Iris pigment epithelial cell (primary cell): ENCODE results near the gene COPS4.
"Not testable (repeated sequence)": the region's sequence is repeated elsewhere in the genome, so short reads cannot be mapped to it uniquely, and the experiment has no call there.

Source experiments
- DNase-seq: peaks from one replicate; pipeline ENCODE4 v3.0.0-alpha.2; 2011; ENCODE audit warnings: low read depth

COPS4 gene

DNA sequence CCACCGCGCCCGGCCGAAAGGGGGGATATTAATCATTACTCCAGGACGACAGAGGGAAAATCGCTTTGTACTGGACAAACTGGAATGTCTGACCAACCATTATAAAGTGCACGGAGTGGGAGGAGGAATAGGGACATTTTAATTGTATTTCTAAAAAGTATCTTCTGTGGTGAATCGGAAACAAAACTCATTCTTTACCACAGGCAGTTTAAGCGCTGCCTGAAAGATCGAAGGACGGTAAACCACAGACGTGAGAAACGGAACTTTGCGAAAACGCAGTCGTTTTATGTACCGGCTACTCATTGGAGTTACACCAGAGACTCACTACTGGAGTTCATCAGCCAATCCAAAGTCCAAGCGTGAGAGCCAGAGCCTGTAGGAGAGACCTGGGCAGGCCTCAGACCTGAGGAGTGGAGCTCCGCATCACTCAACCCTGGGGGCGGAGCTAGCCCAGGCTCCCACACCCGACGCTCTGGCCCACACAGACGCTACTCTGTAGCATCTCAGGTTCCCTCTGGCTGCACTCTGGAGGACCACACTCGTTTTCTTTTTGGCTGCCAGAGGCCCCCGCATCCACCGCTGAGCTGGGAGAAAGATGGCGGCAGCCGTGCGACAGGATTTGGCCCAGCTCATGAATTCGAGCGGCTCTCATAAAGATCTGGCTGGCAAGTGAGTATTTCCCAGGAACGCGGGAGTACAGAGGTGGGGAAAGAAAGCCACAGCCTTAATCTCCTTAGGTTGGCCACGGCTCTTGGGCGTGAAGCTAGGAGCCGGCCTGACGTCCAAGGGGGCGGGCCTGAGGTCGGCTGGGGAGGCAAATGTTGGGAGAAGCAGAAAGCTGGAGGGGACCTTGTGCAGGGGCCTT is at the start of gene COPS4:
TSS of gene COPS4 (plus strand) at position 554 of the 865 bp plus-strand sequence. CDS start at position 596, 42 bp downstream.
- peak; percentile 100 for DNase-seq

DNA sequence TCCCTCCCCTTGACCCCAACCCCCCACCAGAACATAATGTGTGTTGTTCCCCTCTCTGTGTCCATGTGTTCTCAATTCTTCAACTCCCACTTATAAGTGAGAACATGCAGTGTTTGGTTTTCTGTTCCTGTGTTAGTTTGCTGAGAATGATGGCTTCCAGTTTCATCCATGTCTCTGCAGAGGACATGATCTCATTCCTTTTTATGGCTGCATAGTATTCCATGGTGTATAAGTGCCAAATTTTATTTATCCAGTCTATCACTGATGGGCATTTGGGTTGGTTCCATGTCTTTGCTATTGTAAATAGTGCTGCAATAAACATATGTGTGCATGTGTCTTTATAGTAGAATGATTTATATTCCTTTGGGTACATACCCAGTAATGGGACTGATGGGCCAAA is 47.5 kb upstream of the COPS4 start:
- not testable (repeated sequence) for DNase-seq

DNA sequence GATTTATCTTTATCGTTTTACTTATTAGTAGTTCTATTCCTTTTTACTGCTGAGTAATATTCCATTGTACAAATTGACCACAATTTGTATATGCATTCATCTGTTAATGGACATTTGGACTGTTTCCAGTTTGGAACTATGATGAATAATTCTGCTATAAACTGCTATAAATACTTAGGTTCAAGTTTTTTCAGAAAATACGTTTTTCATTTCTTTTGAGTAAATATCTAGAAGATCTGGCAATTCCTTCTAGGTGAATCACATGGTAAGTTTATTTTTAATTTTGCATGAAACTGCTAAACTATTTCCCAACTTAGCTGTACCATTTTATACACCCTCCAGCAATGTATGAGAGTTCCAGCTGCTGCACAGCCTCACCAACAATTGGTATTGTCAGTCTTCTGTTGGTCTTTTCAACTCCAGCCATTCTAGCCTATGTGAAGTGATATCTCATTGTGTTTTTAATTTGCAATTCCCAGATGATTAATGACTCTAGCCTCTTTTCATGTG is 46.6 kb upstream of the COPS4 start:
- peak; percentile 89 for DNase-seq

DNA sequence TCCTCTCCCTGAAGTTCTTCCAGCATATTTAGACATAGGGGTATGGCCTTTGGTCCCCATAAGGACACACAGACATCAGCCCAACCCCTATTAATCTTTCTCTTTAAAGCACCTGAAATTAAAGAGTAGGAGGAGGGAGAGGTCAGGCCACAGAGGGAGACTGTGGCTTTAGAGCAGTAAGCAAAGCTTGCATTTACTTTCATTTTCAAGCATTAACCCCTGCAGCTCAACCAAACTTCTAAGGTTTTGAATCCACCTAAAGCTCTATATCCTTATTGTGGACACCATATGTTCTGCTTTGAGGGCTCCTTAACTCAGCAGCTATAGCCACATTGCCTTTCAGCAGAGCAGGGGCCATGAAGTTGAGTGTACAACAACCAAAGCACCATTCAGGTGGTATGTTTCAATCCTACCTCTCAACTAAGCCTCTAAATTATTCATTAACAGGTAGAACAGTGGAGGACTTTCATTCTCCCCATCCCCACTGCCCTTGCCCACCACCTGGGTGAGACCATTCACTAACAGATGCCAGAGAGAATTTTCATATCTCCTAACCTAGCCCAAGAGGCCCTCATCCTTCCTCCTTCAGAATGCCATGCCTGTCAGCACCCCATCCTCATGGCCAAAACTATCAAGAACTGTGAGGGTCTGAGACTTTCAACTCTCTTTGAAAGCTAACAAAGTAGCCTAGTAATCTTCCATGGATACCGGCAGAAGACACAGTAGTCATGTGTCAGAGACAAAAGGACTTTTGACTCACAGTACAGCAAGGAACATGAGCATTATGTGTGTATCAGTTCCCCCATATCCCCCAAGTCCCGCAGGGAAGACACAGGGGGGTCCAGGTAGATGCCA is 45.2 kb upstream of the COPS4 start:
- peak; percentile 49 for DNase-seq

DNA sequence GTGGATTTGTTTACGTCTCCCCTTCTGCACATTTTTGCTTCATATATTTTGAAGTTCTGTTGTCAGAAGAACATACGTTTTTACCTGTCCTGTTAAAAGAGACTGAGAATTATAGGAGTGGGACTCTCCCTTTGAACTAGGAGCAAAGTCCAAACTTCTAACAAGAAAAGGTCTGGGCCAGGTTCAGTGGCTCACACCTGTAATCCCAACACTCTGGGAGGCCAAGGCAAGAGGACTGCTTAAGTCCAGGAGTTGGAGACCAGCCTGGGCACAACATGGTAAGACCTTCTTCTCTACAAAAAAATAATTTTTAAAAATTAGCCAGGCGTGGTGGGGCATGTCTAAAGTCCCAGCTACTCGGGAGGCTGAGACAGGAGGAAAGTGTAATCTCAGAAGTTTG is 40.1 kb upstream of the COPS4 start:
- no peak for DNase-seq

DNA sequence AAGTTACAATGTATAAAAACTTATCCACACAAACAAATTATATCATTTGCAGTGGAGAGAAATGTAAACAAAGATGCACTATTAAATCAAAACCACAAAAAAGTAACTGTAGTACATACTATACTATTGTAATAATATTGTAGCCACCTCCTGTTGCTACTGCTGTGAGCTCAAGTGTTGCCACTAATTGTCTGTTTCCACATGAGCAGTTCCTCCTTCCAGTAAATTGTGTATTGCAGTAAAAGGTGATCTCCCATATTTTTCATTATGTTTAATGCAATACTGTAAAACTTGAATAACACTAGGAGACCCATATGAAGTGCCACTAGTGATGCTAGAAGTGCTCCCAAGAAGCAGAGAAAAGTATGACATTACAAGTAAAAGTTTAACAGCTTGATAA is 36.1 kb upstream of the COPS4 start:
- no peak for DNase-seq

DNA sequence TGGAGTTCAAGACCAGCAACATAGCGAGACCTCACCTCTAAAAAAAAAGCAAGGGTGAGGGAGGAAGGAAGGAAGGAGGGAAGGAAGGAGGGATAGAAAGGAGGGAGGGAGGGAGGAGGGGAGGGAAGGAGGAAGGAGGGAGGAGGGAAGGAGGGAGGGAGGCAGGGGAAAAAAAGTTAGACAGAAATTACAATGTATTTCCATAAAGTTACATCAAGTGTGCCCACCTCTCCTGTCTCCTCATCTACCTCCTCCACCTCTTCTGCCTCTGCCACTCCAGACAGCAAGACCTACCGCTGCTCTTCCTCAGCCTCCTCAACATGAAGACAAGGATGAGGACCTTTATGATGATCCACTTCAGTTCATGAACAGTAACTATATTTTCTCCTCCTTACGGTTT is 32.7 kb upstream of the COPS4 start:
- no peak for DNase-seq

DNA sequence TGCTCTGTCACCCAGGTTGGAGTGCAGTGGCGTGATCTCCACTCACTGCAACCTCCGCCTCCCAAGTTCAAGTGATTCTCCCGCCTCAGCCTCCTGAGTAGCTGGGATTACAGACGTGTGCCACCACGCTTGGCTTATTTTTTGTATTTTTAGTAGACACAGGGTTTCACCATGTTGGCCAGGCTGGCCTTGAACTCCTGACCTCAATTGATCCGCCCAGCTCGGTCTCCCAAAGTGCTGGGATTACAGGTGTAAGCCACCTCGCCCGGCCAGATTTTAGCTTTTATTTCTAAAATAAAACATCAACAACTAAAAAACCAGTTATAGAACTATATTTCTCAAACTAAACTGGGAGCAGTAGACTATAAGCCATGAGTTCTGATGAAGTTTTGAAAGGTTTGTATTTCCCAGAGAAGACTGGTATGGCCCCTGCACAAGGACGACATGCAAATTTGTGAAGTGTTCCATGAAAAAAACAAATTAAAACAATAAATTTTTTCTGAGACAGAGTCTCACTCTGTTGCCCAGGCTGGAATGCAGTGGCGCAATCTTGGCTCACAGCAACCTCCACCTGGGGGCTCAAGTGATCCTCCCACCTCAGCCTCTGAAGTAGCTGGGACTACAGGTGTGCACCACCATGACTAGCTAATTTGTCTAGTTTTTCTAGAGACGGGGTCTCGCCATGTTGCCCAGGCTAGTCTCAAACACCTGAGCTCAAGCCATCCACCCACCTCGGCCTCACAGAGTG is 31.8 kb upstream of the COPS4 start:
- DNase-seq: not testable (repeated sequence)

DNA sequence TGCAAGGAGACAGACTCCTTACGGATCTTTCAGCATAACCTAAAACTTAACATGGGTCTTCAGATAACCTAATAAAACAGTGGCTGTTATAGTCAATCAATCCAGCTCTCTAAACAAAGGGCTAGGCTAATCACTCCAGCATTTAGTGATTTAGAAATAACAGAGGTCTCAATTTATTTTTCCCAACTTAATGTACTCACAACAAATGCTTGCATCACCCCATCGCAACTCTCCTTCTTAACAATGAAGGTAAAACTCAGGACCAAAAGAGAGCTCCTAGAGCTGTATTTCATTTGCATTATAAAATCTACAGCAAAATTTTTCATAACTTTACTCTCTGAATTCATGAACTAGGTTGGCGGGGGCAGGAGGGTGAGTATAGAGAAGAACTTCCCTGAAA is 25.5 kb upstream of the COPS4 start:
- DNase-seq: peak; percentile 37

DNA sequence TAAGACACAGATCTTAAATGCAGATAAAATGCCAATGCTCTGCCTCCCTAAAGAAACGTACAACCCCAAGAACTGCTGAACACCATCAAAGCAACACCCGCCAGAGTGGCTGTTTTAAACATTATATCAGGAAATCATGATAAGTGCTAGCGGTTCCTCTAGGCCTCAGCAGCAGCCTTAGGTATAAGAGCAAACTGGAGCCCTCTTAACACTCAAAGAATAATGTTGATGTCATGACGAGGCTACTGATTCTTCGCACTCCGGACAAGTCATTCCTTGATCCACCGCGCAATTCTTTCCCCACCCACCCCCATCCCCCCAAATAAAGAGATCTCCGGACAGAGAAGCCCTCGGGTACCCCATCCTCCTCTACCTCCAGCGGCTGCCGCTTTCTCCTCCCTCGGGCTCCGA is 24.9 kb upstream of the COPS4 start:
- peak; percentile 60 for DNase-seq

DNA sequence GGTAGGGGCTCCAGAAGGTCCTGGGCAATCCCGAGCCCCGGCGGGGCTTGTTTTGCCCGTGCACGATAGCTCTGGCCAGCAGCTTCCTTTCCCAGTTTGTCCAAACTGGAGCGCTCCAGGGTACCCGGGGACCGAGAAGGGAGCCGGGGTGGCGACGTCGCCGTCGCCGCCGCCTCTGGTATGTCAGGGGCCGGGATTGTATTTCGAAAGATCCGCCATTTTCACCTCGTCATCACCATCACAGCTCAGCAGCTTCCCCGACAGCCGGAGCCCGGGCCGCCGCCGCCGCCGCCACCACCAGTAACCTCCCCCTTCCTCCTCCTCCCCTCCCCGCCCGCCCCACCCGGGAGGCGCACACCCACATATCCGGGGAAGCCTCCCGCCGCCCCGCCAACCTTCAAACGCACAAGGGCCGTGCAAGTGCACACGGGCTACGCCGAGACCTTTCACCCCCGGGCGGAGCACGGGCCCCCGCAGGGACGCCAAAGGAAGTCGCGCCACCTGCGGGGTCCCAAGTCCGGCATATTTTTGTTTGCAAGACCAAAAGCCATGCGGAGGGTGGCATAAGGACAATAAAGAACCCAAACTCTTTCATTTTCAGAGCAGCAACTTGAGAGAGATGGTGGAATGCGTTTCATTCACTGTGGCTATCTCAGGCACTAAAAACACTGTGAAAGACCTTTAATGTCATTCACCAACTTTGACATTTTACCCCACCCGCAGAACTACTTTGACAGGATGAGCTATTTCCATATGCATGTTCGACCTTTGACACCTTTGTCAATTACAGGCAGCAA is 24.3 kb upstream of the COPS4 start, which contains the start of gene LIN54:
TSS of gene LIN54 (minus strand) at position 302 of the 797 bp plus-strand sequence. CDS start 25,979 bp downstream, outside the sequence.
- DNase-seq: peak; percentile 87

DNA sequence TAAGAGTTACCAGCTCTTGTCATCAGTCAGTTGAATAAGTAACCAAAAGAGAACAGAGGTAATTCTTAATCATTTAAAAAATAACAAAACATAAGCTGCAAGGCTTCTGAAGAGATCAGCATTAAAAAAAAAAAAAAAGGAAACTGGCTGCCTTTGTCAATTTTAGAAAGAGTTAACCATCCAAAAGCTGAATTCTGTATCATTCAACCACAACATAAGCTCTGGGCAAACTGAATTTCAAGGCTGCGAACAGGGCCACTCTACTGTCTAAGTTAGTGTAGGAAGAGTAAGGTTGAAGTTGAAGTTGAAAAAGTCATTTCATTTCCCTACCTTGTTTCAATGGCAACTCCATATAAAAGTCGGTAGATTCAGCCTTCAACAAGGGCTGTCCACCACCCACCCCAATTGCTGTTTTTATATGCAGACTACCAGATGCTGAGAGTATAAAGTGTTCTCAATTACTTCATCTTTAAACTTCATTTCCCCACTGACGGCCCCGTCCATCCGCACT is 23.2 kb upstream of the COPS4 start:
- no peak for DNase-seq

DNA sequence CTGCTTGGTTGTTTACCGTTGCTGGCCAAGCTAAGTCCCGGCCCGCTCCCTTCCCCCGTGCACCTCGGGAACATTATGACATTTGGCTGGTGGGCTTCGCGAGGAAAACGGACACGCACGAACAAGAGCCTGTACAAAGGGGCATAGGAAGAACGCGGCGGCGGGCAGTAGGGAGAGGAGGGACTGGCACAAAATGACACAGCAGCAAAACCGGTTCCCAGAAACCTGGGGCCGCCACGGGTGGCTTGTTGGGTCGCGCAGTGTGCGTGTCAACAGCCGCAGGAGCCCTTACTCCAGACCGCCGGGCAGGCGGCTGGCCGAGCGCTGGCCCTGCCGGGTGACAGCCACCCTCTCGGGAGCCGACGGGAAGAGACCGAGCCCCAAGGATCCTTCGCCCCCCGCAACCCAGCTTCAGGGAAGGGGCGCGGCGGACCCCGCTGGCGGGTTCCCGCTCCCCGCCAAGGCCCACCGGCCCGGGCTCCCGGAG is 22.7 kb upstream of the COPS4 start:
- DNase-seq: no peak

DNA sequence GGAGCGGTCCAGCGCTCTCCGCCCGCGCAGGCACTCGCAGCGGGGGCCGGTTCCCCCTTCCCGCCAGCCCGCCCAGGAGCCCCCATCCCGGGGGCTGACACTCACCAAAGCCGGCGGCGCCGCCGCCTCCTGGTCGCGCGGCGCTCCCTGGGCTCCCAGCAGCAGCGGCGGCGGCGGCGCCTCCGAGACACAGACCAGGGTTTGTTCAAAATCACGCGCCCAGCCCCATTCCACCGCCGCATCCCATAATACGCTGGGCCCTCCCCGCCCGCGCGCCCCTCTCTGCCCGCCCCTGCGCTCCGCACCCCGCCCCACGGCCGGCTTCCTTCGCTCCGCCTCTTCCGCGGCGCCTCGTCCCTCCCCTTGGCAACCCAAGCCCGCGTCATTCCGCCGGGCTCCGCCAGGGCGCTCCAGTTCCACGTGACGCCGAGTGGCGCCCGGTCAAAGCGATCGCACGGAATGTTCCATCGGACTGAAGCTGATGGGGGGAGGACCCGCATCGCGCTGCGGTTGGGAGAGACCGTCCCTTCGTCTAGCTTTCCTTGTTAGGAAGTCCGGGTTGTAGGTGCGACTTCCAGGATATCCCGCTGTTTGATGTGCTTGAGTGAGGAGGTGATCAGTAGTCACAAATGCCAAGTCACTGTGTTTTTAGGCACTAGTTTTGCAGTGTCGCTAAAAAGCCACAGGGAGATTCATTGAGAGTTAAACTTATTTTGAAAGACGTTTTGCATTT is 22.1 kb upstream of the COPS4 start:
- DNase-seq: peak; percentile 98

DNA sequence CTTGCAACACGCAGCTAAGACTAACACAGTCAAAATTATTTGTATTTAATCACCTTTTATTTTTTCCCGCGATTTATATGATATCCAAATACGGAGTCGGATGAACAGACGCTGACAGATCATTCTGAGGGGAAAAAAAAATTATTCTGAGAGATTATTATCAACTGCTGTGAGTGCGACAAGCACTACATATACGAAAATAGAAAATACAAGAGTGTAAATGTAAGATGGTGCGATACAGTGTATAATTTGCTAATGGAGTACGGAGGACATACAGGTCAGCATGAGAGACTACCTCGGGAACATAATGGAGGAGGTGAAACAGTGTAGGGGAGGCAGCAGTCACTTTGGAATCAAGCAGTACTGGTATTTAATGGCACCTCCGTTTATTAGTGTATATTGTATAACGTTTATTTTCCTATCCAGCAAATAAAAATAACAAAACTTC is 21.5 kb upstream of the COPS4 start:
- DNase-seq: no peak

DNA sequence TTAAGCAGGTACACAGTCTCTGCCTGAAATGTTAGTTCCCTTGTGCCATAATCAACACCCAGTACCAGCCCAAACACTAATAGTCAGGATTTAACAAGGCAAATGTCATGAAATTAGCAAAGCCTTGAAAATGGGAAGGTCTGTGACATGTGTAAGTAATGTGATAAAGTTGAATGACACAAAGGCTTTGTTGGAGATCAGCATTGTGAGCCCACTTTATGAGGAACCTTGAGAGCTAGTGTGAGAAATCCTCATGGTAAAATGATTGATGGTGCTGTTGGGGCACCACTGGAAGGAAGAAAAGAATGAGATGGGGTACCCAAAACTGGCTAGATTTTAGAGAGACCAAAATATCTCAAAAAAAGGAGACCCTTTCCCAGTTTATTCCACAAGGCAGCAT is 21.1 kb upstream of the COPS4 start:
- DNase-seq: no peak

DNA sequence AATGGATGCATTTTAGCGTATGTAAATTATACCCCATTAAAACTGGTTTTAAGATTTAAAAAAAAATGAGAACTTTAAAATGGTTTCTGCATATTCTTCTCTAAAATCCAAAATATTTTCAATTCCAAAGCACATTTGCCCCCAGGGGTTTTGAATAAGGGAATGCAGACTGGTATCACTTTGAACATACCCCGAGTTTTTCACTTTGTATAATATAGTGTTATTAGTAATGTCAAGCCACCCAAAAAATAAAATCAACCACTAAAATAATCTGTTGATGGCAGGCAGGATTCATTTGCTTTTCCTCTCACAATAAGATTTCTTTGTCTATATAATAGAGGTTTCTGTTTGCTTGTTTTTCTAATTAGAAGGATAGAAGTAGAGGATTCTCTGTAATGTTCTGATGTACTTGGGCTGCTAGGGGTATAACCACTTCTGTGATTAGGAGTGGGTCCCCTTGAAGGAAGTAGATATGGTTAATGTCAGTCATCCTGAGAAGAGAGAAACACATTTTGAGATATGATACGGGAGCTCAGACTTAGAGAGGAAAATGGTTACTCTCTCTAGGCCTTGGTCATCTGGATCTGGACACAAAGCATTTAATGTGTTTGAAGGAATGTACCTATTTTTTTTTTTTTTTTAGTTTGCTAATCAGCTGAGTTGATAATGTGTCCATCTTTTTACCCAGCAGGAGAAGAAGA is 15.0 kb upstream of the COPS4 start:
- no peak for DNase-seq

DNA sequence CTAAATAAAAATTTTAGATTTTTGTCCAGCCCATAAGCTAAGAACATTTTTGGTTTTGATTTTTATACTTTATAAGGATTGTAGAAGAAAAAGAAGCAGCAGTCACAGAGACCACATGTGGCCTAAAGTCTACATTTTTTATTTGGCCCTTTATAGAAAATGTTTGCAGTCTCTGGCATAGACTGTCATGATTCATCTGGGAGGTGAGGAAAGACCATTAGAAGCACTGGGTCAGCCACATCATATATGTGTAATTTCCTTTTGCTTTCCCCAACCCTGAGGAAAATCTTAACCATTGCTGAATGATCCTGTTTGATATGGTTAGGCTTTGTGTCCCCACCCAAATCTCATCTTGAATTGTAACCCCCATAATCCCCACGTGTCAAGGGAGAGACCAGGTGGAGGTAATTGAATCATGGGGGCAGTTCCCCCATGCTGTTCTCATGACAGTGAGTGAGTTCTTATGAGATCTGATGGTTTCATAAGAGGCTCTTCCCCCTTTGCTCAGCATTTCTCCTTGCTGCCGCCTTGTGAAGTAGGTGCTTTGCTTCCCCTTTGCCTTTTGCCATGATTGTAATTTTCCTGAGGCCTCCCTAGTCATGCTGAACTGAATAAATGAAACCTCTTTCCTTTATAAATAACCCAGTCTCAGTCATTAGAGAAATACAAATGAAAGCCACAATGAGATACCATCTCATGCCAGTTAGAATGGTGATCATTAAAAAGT is 12.1 kb upstream of the COPS4 start:
- DNase-seq: peak; percentile 66

DNA sequence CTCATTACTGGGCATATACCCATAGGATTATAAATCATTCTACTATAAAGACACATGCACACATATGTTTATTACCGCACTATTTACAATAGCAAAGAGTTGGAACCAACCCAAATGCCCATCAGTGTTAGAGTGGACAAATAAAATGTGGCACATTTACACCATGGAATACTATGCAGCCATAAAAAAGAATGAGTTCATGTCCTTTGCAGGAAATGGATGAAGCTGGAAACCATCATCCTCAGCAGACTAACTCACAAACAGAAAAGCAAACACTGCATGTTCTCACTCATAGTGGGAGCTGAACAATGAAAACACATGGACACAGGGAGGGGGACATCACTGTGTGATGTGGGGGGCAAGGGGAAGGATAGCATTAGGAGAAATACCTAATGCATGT is 11.4 kb upstream of the COPS4 start:
- DNase-seq: not testable (repeated sequence)
